ENCODE results near the gene PGBD5.

DNA sequence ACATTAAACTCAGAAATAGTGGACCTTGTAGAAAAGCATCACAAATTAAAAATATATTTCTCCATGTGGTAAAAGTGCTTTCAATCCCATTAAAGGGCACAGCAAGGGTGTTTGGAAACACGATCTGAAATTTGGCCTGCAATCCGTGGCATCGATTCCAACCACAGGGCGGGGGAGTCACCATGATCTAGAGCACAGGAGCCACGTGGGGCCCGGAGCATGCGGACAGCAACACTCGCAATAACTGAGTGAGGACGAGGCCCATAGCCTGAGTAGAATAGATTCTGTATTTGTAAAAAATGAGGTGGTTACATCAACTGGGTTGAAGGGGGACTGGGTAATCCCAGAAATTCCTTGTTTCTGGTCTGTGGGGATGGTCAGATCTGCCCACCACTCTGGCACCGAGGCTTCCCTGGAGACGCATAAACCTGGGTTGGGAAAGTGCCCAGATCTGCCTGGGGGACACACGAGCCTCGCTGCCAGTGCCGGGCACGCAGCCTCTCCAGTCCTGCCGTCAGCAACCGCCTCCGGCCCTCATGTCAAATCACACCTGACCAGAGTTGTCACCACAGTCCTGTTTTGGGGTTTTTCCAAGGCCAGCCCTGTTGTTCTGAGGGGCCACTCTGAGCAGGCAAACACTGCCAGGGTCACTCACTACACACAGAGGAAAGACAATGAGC is 104.3 kb downstream of the PGBD5 start:
- TF ChIP-seq ADNP (CRISPR knock-in tag; IDR thresholded peaks at IDR 0.05): no peak
- TF ChIP-seq ARNT (IDR thresholded peaks at IDR 0.05): no peak
- TF ChIP-seq ZNF343 (CRISPR knock-in tag; IDR thresholded peaks at IDR 0.05): no peak
- TF ChIP-seq, protein P1, sequence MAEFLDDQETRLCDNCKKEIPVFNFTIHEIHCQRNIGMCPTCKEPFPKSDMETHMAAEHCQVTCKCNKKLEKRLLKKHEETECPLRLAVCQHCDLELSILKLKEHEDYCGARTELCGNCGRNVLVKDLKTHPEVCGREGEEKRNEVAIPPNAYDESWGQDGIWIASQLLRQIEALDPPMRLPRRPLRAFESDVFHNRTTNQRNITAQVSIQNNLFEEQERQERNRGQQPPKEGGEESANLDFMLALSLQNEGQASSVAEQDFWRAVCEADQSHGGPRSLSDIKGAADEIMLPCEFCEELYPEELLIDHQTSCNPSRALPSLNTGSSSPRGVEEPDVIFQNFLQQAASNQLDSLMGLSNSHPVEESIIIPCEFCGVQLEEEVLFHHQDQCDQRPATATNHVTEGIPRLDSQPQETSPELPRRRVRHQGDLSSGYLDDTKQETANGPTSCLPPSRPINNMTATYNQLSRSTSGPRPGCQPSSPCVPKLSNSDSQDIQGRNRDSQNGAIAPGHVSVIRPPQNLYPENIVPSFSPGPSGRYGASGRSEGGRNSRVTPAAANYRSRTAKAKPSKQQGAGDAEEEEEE (CRISPR knock-in tag; IDR thresholded peaks at IDR 0.05; ENCODE audit: borderline replicate concordance): no peak
- TF ChIP-seq IRF2 (CRISPR knock-in tag; IDR thresholded peaks at IDR 0.05): no peak
- no peak for TF ChIP-seq ZBTB7A (CRISPR knock-in tag; IDR thresholded peaks at IDR 0.05)
- TF ChIP-seq SMYD3 (CRISPR knock-in tag; IDR thresholded peaks at IDR 0.05): no peak
- TF ChIP-seq SNRNP70 (IDR thresholded peaks at IDR 0.05; ENCODE audit: low read depth, low read length): no peak
